Psoas muscle (tissue), 8 donors: ENCODE measurements around the gene APLP2. TPM values are rescaled to one million over a fixed set of nuclear protein-coding genes. Genes with fewer than 3 reads are reported as not detected.

ENCODE experiments used
- ATAC-seq, 4 donors: fragments of 200-7000 bp; cut with Tn5 transposase; one replicate each; pipeline ENCODE4 v1.9.1; 2020; ENCODE audit warnings: moderate library complexity in 3 of 4, mild to moderate bottlenecking in 2 of 4
- DNase-seq, 2 donors: peaks; one replicate each; pipeline ENCODE4 v3.0.0-alpha.2; 2020
- H3K27ac ChIP-seq: fragments of 200-600 bp; one replicate; pipeline ENCODE4 v1.8.0; 2022
- H3K27me3 ChIP-seq, 3 donors: fragments of 200-600 bp in 1 of 3; one replicate each; pipeline versions ENCODE4 v1.6.1 to v1.8.0; 2013 to 2022; ENCODE audit warnings: low read length in 2 of 3, mild to moderate bottlenecking in 2 of 3, moderate library complexity in 1 of 3; ENCODE audit not compliant: insufficient read depth in 3 of 3
- H3K36me3 ChIP-seq, 2 donors: fragments of 200-600 bp in 1 of 2; one replicate each; pipeline versions ENCODE4 v1.6.1 to v1.8.0; 2013 to 2022; ENCODE audit warnings: low read depth in 1 of 2, mild to moderate bottlenecking in 1 of 2, moderate library complexity in 1 of 2; ENCODE audit not compliant: insufficient read depth in 1 of 2
- H3K4me1 ChIP-seq: fragments of 200-600 bp; one replicate; pipeline ENCODE4 v1.8.0; 2022
- H3K4me3 ChIP-seq: fragments of 200-600 bp; one replicate; pipeline ENCODE4 v1.8.0; 2022; ENCODE audit warnings: mild to moderate bottlenecking
- H3K9me3 ChIP-seq: fragments of 200-600 bp; one replicate; pipeline ENCODE4 v1.8.0; 2022
- CTCF ChIP-seq: fragments of 200-600 bp; IDR thresholded peaks from one replicate; pipeline ENCODE4 v1.8.0; 2022; ENCODE audit warnings: antibody characterized with exemption
- WGBS, 3 donors: extraction: QIAGEN DNeasy Blood & Tissue Kit; methylation state at CpG; one replicate each; pipeline versions ENCODE4 v1.1.6 to v1.1.7; 2013; 5-methylcytosine and 5-hydroxymethylcytosine counted together
- intact Hi-C, 2 donors: fragments of 100-400 bp; cut with DNase I; formaldehyde crosslinking; loops; one replicate each; pipeline versions ENCODE4 v1.11.0 to v1.14.2; 2022
- polyA plus RNA-seq, 3 donors: library from polyadenylated mRNA; stranded (reverse); fragments of 200-250 nt; gene quantifications; one replicate each; pipeline ENCODE4 v1.2.3, GENCODE V29; 2013
- total RNA-seq, 4 donors: library from RNA; stranded (reverse); fragmentation: NEBNext Ultra II Directional in 2 of 4; extraction: Animal tissue kit (Norgen Biotek cat#: 25700) in 2 of 4; gene quantifications; one replicate each; pipeline versions ENCODE4 v1.2.1 to v1.2.4, GENCODE V29; 2021 to 2023
- donor health status: healthy with polysubstance abuse.
- donor health status: DM: no; HTN: no; CAD: no; lungs with moderate emphysema.
- donor health status: Bipolar disorder and iron deficiency.
- donor health status: healthy.
- donor health status: DM: yes; HTN: yes; CAD: no.
- donor health status: DM: no; HTN: no; CAD: no.
- donor health status: DM: no; HTN: no; CAD: no.
- donor health status: DM: yes; HTN: yes; CAD: no.

APLP2 gene
- total and polyA plus RNA-seq, 7 donors = 37.8 to 96.7 (median 67.6) TPM

GRCh38 chr11:130066338-130066737 lies 3.4 kb upstream of the APLP2 start:
- no peak for DNase-seq
- H3K27me3 ChIP-seq = no peaks in the 10 kb centered on the region
- no peaks in the 10 kb centered on the region for H3K36me3 ChIP-seq
- no peak overlapping the region for H3K4me3 ChIP-seq
- no peak for TF ChIP-seq CTCF
- H3K9me3 ChIP-seq = no peaks in the 10 kb centered on the region
- ATAC-seq = no peak
- WGBS, 3 donors = 67 to 72% (median 70%) methylated on average over 5 of the region's 5 CpGs
- H3K4me1 ChIP-seq = peaks cover 7% of the 10 kb centered on the region
- H3K27ac ChIP-seq = no peak overlapping the region
- intact Hi-C loops = loop anchor here (5.0 kb wide), 2 partner anchors 59 to 66 kb away; no protein-coding TSS in a partner anchor

GRCh38 chr11:130068546-130068985 lies 1.1 kb upstream of the APLP2 start:
- 31 to 42% (median 35%) methylated on average over 18 of the region's 18 CpGs for WGBS, 3 donors
- H3K4me1 ChIP-seq = peaks cover 23% of the 10 kb centered on the region
- TF ChIP-seq CTCF = no peak
- H3K27me3 ChIP-seq = no peaks in the 10 kb centered on the region
- H3K36me3 ChIP-seq = no peaks in the 10 kb centered on the region
- intact Hi-C loops = loop anchor here (5.0 kb wide), 2 partner anchors 61 to 64 kb away; no protein-coding TSS in a partner anchor
- no peaks in the 10 kb centered on the region for H3K9me3 ChIP-seq
- peak overlapping the region; percentile 93 for H3K4me3 ChIP-seq
- DNase-seq = no peak
- peak overlapping the region; percentile 95 for H3K27ac ChIP-seq
- ATAC-seq = peak in 2 of 4 donors; percentile 1 to 36

DNA sequence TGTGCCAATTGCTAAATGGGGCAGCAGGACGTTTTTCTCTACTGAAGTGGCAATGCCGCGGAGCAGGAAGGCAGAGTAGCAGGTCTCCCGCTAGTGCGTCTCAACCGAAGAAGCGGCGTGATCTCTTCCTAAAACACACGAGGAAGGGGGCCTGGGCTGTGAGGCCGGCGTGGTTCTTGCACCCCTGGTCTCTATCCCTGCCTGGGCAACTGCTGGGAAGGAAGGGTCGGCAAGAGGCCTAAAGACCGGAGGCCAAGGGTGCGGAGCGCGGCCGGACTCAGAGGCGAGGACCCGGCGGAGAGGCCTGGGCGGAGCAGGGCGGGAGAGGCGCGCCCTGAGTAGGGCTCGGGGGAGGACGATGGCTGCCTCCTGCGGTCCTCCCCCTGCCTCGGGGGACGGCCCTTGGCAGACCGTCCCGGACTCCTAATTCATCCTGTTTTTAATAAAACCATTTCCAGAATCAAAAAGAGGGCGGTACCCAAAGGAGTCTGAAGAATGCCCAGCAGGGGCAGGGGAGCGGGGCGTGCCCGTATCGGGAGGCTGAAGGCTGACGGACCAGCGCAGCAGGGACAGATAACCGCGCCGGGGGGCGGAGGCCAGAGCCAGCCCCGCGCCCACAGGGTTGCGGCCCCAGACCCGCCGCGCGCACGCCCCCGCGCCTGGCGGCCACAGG lies 572 bp upstream of the APLP2 start:
- 0 to 1% (median 1%) methylated on average over 41 to 53 of the region's 53 CpGs for WGBS, 3 donors
- Histone ChIP-seq H3K9me3 (no peaks in the 10 kb centered on the region), H3K4me3 (peak overlapping the region; percentile 93), H3K27ac (peak overlapping the region; percentile 95), H3K4me1 (peaks cover 23% of the 10 kb centered on the region), H3K36me3 (no peaks in the 10 kb centered on the region), H3K27me3 (no peaks in the 10 kb centered on the region)
- intact Hi-C loops = loop anchor here (1.0 to 5.0 kb wide), 3 partner anchors 62 to 66 kb away; no protein-coding TSS in a partner anchor
- ATAC-seq (peak; percentile 46 to 69 (median 54)), DNase-seq (peak; percentile 84 to 91)
- TF ChIP-seq CTCF = peak; percentile 27

- 0 to 1% (median 0%) methylated on average over 35 to 100 of the region's 100 CpGs for WGBS, 3 donors
- H3K27ac ChIP-seq = peak overlapping the region; percentile 95
- no peak for TF ChIP-seq CTCF
- no peaks in the 10 kb centered on the region for H3K9me3 ChIP-seq
- no peaks in the 10 kb centered on the region for H3K27me3 ChIP-seq
- intact Hi-C loops = no loop called here
- peaks cover 23% of the 10 kb centered on the region for H3K4me1 ChIP-seq
- H3K4me3 ChIP-seq = peak overlapping the region; percentile 93
- H3K36me3 ChIP-seq = no peaks in the 10 kb centered on the region
- DNase-seq (peak; percentile 53 to 66), ATAC-seq (peak; percentile 17 to 30 (median 20))
Observed at GRCh38 chr11:130070109-130070845, 583 bp downstream of the APLP2 start.
